Mesodermal cell (in vitro differentiated cells): Measurements from ENCODE around the gene GOLT1A.

ENCODE experiments used
- H3K27ac ChIP-seq: 2 replicates; pipeline ENCODE4 v1.7.0; 2013; ENCODE audit warnings: mild to moderate bottlenecking, low read depth, low read length, moderate library complexity; ENCODE audit not compliant: severe bottlenecking
- H3K36me3 ChIP-seq: 2 replicates; pipeline ENCODE4 v1.7.1; 2013; ENCODE audit warnings: mild to moderate bottlenecking, low read length, moderate library complexity; ENCODE audit not compliant: control insufficient read depth, insufficient read depth
- H3K4me1 ChIP-seq: one replicate; pipeline ENCODE4 v1.7.1; 2013; ENCODE audit warnings: mild to moderate bottlenecking, low read length; ENCODE audit not compliant: insufficient read depth, control insufficient read depth, poor library complexity, severe bottlenecking
- H3K4me3 ChIP-seq: 2 replicates; pipeline ENCODE4 v1.7.0; 2013; ENCODE audit warnings: low read length, control low read depth, mild to moderate bottlenecking; ENCODE audit not compliant: insufficient read depth, poor library complexity, severe bottlenecking; ENCODE audit errors: extremely low read depth
- H3K9me3 ChIP-seq: 2 replicates; pipeline ENCODE4 v1.7.1; 2013; ENCODE audit warnings: mild to moderate bottlenecking, low read length, moderate library complexity; ENCODE audit not compliant: control insufficient read depth
- WGBS, 2 experiments: methylation state at CpG; one replicate each; pipeline ENCODE4 v1.1.5; 2013; ENCODE audit warnings: missing lambda C conversion rate in 2 of 2; ENCODE audit not compliant: insufficient coverage in 2 of 2; 5-methylcytosine and 5-hydroxymethylcytosine counted together

GOLT1A gene

DNA sequence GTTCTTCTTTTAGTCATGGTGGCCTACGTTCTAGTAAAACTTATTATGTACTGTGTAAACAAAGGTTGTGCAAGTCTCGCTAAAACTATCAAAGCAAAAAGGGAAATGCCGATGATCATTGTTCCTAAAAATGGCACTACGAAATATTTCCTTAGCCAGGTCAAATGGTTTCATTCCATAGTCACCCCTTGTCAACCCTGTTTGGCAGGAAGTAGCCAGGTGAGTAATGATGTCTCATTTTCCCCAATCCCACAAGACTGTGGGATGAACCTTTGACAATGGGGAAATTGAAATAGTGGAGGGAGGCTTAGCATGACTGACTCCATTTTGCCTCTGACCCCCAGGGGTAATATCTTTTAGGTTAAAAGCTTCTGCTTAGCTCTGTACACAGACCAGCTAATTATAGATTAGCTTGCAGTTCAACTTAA, 42.0 kb downstream of the GOLT1A start:
- peaks cover 21% of the 10 kb centered on the region for H3K9me3 ChIP-seq
- no peaks in the 10 kb centered on the region for H3K36me3 ChIP-seq
- H3K27ac ChIP-seq: no peak overlapping the region
- H3K4me3 ChIP-seq: no peak overlapping the region
- 85 to 86% methylated on average over 3 of the region's 4 CpGs for WGBS, 2 experiments
- no peaks in the 10 kb centered on the region for H3K4me1 ChIP-seq

GRCh38 chr1:204170494-204171155, 43.2 kb downstream of the GOLT1A start:
- WGBS, 2 experiments: 88 to 90% methylated on average over 2 to 3 of the region's 3 CpGs
- no peaks in the 10 kb centered on the region for H3K4me1 ChIP-seq
- peaks cover 21% of the 10 kb centered on the region for H3K9me3 ChIP-seq
- no peak overlapping the region for H3K4me3 ChIP-seq
- no peaks in the 10 kb centered on the region for H3K36me3 ChIP-seq
- no peak overlapping the region for H3K27ac ChIP-seq

DNA sequence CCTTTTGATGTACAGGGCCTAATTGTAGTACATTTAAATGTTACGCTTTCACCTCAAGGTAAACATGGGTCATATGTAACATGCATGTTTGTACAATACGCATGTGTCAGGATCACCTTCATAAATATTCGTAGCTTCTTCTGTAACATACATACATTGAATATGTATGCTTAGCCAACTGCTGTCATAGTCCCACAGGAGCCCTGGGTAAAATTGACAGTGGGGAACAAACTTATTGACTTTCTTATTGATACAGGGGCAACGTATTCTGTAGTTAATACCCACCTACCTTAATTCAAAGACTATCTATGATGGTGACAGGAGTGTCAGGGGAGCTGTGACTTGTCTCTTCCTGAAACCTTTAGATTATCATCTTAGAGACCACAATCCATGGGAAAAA, 43.9 kb downstream of the GOLT1A start:
- Histone ChIP-seq H3K36me3 (no peaks in the 10 kb centered on the region), H3K27ac (no peak overlapping the region), H3K9me3 (peaks cover 21% of the 10 kb centered on the region), H3K4me3 (no peak overlapping the region), H3K4me1 (no peaks in the 10 kb centered on the region)
- 80 to 100% methylated on average over 2 of the region's 4 CpGs for WGBS, 2 experiments

- no peak overlapping the region for H3K27ac ChIP-seq
- 79 to 85% methylated on average over 2 to 5 of the region's 5 CpGs for WGBS, 2 experiments
- H3K9me3 ChIP-seq: peaks cover 21% of the 10 kb centered on the region
- H3K36me3 ChIP-seq: no peaks in the 10 kb centered on the region
- no peaks in the 10 kb centered on the region for H3K4me1 ChIP-seq
- no peak overlapping the region for H3K4me3 ChIP-seq
Measured at GRCh38 chr1:204167730-204168129, 46.1 kb downstream of the GOLT1A start.

DNA sequence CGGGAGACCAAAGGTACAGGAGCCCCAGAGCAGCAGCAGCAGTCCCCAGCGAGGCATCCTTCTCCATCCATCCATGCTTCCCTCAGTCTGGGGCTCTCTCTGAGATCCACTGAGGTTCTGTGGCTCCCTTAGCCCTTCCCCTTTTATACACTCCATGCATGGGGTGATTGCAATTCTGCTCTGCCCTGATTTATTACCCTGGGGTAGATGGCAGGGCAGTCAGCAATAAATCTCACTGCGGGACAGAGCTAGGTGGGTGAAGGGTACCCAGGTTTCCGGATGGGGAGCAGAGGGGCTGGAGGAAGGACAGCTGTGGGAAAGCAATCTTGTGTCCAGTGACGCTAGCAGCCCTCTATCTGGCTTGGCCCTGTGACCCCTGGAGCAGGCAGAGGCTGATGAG, 47.6 kb downstream of the GOLT1A start, which contains the start of gene REN:
REN (minus strand) TSS at position 119 of the 400 bp plus-strand sequence; CDS start at position 75, 44 bp downstream.
- Histone ChIP-seq H3K27ac (no peak within 1 kb of the TSS), H3K36me3 (no peaks in the 10 kb centered on the region), H3K4me3 (no peak within 1 kb of the TSS), H3K9me3 (peaks cover 21% of the 10 kb centered on the region), H3K4me1 (no peaks in the 10 kb centered on the region)
- WGBS, 2 experiments: 88 to 93% methylated on average over 4 to 5 of the region's 5 CpGs

DNA sequence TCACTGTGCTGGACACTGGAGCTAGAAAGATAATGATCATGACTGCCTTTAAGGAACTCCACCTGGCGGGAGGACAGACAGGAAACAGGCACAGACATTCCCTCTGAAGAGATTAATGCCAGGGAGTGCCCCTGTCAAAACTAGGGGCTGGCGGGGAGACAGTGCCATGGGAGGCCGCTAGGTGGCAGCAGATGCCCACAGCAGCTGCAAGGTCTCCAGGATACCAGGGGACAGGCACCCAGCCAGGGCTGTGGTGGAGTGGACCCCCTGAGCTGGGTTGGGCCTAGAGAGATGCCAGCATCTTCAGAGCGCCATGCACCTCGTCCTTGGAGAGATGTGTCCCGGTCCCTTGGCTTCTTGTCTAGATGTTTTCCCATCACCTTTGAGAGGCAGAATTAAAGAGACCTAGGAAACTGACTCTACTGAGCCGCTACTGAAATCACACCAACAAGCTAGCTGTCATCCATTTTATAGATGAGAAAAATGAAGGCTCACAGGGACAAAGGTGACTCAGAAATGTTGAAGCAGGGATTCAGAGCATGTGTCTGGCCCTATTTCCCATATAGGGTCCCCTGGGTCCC, 51.2 kb downstream of the GOLT1A start:
- H3K9me3 ChIP-seq: no peaks in the 10 kb centered on the region
- H3K4me3 ChIP-seq: no peak overlapping the region
- WGBS, 2 experiments: 0 to 7% methylated on average over 3 to 5 of the region's 7 CpGs
- H3K36me3 ChIP-seq: no peaks in the 10 kb centered on the region
- no peak overlapping the region for H3K27ac ChIP-seq
- no peaks in the 10 kb centered on the region for H3K4me1 ChIP-seq

GRCh38 chr1:204161609-204162493, 51.9 kb downstream of the GOLT1A start:
- Histone ChIP-seq H3K4me3 (no peak overlapping the region), H3K4me1 (no peaks in the 10 kb centered on the region), H3K27ac (no peak overlapping the region), H3K36me3 (no peaks in the 10 kb centered on the region), H3K9me3 (no peaks in the 10 kb centered on the region)
- WGBS, 2 experiments: 83 to 86% methylated on average over 11 to 13 of the region's 14 CpGs

- H3K27ac ChIP-seq: no peak overlapping the region
- H3K9me3 ChIP-seq: no peaks in the 10 kb centered on the region
- H3K36me3 ChIP-seq: no peaks in the 10 kb centered on the region
- H3K4me1 ChIP-seq: no peaks in the 10 kb centered on the region
- H3K4me3 ChIP-seq: no peak overlapping the region
- WGBS, 2 experiments: 87 to 88% methylated on average over 5 to 6 of the region's 6 CpGs
Measured at GRCh38 chr1:204157962-204158361, 55.8 kb downstream of the GOLT1A start.

- whole genome bisulfite sequencing, 2 experiments: 81 to 100% methylated on average over 2 to 8 of the region's 10 CpGs
- no peaks in the 10 kb centered on the region for H3K9me3 ChIP-seq
Measured at GRCh38 chr1:204155881-204156280, 57.9 kb downstream of the GOLT1A start.

GRCh38 chr1:204154568-204155255, 59.1 kb downstream of the GOLT1A start:
- Histone ChIP-seq H3K36me3 (no peaks in the 10 kb centered on the region), H3K4me1 (no peaks in the 10 kb centered on the region), H3K27ac (no peak overlapping the region), H3K9me3 (no peaks in the 10 kb centered on the region), H3K4me3 (no peak overlapping the region)
- WGBS, 2 experiments: 90 to 94% methylated on average over 14 to 15 of the region's 15 CpGs

More at GRCh38 chr1:204155881-204156280, 57.9 kb downstream of the GOLT1A start:
- H3K27ac ChIP-seq: no peak overlapping the region
- H3K4me3 ChIP-seq: no peak overlapping the region
- no peaks in the 10 kb centered on the region for H3K36me3 ChIP-seq
- no peaks in the 10 kb centered on the region for H3K4me1 ChIP-seq
